C1 segment of cervical spinal cord (tissue), 14 donors: ENCODE results near the gene MRPL18.
A peak's percentile ranks its signal among the peaks of the same experiment; 100 is the strongest.
"Not testable (repeated sequence)": the region's sequence is repeated elsewhere in the genome, so short reads cannot be mapped to it uniquely, and the experiment has no call there.

Source experiments
- DNase-seq, 14 donors: peaks; one replicate each; lab custom pipeline; 2025; lab: John Stamatoyannopoulos, UW

MRPL18 gene

DNA sequence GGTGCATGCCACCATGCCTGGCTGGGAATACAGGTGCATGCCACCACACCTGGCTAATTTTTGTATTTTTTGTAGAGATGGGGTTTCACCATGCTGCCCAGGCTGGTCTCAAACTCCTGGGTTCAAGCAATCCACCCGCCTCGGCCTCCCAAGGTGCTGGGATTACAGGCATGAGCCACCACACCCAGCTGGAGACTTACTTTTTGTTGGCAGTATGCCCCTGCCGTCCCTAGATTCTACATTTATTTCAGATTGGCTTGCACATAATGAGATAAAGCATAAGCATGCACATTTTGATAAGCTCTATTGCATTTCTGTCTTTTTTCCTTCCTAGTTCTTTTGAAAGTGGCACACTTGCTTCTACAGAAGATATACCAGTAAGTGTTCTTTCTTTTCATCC lies 26.5 kb downstream of the MRPL18 start:
- DNase-seq = not testable (repeated sequence)

- no peak for DNase-seq
These were observed 27.9 kb downstream of the MRPL18 start for GRCh38 chr6:159817951-159818739.

DNA sequence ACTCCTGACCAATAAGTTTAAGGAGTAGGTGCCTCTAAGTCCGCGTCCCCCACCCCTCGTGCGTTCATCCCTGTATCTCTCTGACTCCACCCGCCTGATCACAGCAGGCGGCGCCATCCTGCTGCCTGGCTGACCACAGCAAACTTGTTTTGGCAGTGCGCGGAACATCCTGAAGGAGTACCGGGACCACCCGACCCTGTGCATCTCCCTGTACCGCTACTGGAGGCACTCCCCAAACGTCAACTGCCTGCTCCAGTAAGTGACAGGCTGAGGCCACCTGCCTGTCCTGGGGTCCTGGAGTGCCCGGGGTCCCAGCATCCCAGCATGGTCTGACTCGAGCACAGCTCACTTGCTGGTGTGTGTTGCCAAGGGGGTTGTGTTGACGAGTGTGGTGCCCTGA lies 28.8 kb downstream of the MRPL18 start:
- no peak for DNase-seq

DNA sequence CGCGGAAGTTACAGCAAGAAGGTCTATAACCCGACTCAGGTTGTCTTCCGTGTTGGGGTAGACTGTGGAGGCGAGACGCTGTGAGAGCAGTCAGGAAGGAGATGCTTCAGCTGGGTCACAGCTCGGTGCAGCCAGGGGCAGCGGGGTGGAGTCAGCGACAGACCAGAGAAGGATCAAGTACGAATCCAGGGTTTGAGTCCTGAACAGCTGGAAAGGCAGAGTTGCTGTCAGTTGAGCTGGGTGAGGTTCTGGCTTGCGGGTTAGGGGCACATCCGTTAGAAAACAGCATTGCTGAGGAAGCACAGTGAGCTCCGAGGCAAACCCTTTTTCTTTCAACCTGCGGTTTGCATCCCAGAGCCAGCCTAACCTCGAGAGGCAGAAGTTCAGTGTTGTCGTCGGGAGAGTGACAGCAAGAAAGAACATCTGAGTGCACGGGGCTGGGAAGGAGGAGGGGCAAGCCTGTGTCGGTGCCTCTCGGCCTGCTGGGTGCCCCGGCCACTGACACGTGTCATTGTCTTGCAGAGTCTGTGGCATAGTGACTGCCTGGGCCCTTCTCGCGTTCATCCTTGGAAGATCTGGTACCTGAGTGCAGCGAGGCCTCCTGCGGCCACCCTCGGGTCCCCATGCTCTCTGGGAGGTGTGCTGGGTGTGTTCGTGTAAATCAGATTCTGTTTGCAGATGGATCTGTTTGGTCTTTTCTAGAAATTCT lies 29.8 kb downstream of the MRPL18 start:
- no peak for DNase-seq

- DNase-seq = no peak
These were observed 30.9 kb downstream of the MRPL18 start for GRCh38 chr6:159821122-159821521.

DNA sequence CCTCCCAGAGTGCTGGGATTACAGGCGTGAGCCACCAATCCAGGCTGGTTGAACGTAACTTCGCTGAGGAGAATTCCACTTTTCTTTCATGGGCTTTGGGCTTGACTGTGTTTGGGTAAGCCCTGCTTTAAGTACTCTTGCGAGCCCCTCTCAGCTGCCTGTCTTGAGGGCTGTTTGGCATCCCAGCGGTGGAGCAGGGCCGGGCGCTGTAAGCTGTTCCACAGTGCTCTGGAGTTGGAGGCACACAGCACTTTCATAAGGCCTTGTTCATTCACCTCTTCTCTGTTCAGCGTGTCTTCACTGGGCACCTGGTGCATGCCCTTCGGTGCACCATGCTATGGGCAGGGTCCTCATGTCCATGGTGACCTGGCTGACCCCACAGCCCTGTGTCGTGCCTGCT lies 31.5 kb downstream of the MRPL18 start:
- DNase-seq = no peak

DNA sequence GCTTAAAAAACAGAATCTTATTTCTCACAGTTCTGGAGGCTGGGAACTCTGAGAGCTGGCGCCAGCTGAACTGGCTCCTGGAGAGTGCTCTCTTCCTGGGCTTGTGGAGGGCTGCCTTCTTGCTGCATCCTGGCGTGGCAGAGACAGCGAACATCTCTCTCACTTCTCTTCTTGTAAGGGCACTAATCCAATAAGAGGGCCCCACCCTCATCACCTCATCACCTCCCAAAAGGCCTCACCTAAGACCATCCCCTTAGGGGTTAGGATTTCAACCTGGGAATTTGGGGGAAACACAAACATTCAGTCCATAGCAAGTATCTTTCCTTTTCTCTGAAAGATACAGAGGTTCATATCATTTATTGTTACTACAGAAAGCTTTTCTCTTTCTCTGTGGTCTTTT lies 33.7 kb downstream of the MRPL18 start:
- DNase-seq = no peak

DNA sequence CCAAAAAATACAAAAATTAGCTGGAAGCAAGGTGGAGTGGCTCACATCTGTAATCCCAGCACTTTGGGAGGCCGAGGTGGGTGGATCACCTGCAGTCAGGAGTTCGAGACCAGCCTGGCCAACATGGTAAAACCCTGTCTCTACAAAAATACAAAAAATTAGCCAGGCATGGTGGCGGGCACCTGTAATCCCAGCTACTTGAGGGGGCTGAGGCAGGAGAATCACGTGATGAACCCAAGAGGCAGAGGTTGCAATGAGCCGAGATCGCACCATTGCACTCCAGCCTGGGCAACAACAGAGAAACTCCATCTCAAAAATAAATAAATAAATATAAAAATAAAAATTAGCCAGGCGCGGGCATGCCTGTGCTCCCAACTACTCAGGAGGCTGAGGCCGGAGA lies 34.4 kb downstream of the MRPL18 start:
- DNase-seq = not testable (repeated sequence)

GRCh38 chr6:159826004-159826403 lies 35.7 kb downstream of the MRPL18 start:
- no peak for DNase-seq

DNA sequence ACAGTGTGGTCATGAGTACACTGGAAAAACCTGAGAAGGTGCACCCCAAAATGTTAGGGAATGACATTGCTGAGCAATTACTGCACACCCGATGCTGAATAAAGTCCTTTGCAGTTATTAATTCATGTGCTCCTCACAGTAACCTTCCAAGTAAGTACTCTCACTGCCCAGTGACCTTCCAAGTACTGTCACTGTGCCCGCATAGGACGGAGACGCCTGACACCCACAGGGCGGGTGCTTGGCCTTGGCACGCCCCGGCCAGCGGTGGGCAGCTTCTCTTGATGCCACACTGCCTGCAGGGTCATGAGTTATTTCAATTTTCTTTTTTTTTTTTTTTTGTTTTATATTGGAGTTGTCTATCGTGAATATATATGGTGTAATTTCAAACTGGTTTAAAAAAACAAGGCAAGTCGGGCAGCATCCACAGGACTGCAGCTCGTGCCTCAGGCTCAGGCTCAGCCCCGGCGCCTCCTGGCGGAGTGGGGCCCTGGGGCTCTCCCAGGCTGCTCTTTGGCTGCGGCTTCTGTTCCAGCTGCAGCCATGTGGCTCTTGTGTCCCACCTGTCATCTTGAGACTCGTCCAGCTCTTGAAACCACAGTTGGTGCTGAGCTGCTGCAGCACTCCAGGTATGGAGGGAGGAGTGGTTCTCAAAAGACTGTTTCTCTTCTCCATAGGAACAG lies 36.8 kb downstream of the MRPL18 start:
- DNase-seq = peak in 1 of 14 donors; percentile 15

DNA sequence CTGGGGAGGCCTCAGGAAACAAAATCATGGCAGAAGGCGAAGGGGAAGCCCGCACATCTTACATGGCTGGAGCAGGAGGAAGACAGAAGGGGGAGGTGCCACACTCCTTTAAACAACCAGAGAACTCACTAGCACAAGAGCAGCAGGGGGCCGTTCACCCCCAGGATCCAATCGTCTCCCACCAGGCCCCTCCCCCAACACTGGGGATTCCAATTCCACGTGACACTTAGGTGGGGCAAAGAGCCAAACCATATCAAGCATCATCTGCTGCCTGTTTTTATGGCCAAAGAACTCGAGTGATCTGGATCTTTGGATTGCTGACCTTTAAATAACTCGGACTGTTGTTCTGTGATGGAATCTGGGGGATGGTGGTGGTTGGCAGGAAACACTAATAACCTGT lies 37.8 kb downstream of the MRPL18 start:
- DNase-seq = no peak

GRCh38 chr6:159829526-159829925 lies 39.3 kb downstream of the MRPL18 start:
- no peak for DNase-seq

GRCh38 chr6:159830501-159831372 lies 40.5 kb downstream of the MRPL18 start:
- no peak for DNase-seq

- no peak for DNase-seq
These were observed 41.1 kb downstream of the MRPL18 start for GRCh38 chr6:159831373-159831679.

- DNase-seq = no peak
These were observed 42.7 kb downstream of the MRPL18 start for GRCh38 chr6:159832946-159833345.

- no peak for DNase-seq
These were observed 43.3 kb downstream of the MRPL18 start for GRCh38 chr6:159833556-159833955.

- no peak for DNase-seq
These were observed 43.8 kb downstream of the MRPL18 start for GRCh38 chr6:159833997-159834603.

DNA sequence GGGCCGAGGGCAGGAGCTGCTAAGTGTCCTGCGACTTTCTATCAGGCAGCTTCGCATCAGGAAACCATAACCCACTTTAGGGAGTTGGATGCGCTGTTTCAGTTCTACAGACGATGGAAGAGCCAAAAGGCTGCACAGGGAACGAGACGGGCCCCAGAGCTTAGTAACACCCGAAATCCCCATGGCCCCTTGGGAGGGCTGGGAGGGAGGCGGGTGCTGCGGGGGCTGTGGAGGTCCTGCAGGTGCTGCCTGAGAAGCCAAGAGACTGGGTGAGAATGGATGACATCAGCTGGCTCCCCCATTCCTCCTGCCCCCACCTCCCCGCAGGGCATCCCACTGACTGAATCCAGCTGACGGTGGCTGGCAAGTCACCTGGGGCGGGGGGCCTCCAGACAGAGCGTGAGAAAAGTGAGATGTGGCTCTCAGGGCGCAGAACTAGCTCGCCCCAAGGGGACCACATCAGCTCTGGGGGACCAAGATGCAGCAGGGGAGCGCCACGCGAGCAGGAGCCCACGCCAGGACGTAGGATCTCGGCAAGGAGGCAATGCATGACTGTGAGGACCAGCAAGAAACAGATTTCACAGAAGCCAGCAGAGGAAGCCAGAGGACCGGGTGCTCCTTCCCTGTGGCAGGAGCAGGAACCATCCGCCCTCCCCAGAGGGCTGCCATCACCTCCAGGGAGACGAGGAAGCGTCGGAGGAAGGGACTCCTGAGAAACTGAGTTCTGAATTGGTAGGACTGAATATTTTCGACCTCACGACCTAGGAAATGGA lies 46.6 kb downstream of the MRPL18 start:
- no peak for DNase-seq

DNA sequence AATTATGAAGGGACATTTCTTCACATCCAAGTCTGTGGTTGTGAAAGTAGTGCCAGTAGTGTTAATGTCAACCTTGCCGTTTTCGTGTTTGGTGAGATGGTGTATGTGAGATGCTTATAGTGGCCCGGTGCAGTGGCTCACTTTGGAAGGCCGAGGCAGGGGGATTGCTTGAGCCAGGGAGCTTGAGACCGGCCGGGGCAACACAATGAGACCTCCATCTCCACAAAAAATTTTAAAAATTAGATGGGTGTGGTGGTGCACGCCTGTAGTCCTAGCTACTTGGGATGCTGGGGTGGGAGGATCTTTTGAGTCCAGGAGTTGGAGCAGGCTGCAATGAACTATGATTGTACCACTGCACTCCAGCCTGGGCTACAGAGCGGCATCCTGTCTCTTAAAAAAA lies 47.2 kb downstream of the MRPL18 start:
- DNase-seq = no peak

DNA sequence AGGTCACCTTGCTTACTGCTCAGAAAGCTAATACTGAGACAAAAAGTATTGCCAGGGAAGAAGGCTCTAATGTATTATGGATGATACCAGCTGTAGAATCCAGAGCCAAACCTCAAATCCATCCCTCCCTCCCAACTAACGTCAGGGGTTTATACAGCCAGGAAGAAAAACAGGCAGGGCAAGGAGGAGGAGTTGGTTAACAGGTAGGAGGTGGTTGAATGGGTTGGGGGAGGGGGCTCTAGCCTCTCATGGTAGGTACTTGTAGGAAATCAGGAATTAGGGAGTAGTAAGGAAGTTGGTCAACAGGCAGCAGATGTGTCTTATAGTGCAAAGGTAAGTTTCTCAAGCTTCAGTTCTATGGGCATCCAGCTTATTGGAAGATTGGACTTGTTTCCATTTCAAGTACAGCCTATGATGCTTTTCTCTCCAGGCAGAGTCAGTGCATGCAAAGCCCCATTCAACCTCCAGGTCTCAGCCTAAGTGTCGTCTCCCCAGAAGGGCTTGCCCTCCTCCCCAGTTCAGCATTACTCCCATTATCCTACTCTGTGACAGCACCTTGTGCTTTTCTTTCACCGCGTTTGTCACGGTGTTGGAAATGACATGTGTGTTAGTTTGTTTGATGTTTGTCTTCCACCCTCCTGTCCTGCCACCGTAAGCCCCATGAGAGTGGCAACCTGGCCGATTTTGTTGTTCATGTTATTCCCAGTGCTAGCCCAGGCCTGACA lies 47.9 kb downstream of the MRPL18 start:
- no peak for DNase-seq
